Measurements from ENCODE around the gene ZC3HAV1L.
"Not testable (repeated sequence)": the region's sequence is repeated elsewhere in the genome, so short reads cannot be mapped to it uniquely, and the experiment has no call there.

Gene ZC3HAV1L

GRCh38 chr7:138978541-138979184 is 57.2 kb downstream of the ZC3HAV1L start:
- TF ChIP-seq CTCF (conservative IDR thresholded peaks at IDR 0.05; ENCODE audit: low read depth, low read length) = no peak
- no peak for DNase-seq (ENCODE audit: low read depth)
- H3K4me3 ChIP-seq (ENCODE audit: low read depth, low read length) = no peak overlapping the region

GRCh38 chr7:138976161-138976560 is 59.7 kb downstream of the ZC3HAV1L start:
- H3K4me3 ChIP-seq (ENCODE audit: low read depth, low read length); DNase-seq (ENCODE audit: low read depth): not testable (repeated sequence)
